A549 (cell line): ENCODE results near the gene ETFRF1. TPM values are rescaled to one million over a fixed set of nuclear protein-coding genes. Genes with fewer than 3 reads are reported as not detected.

ENCODE experiments used
- ATAC-seq, 2 experiments: fragments of 200-7000 bp in 1 of 2; fragments of >200 bp in 1 of 2; cut with Nextera tagmentation in 1 of 2; cut with Tn5 transposase in 1 of 2; 3 replicates each; pipeline versions ENCODE4 v1.8.0 to v1.9.1; 2018 to 2020; ENCODE audit warnings: mild to moderate bottlenecking in 1 of 2, moderate library complexity in 1 of 2
- CTCF ChIA-PET: fragments of 300-600 bp; sonication (Branson Sonifier 250); formaldehyde crosslinking; extraction: SDS; loops from one replicate; lab custom pipeline; 2021; ENCODE audit warnings: antibody characterized with exemption, inconsistent platforms; lab: Yijun Ruan, JAX
- POLR2A ChIA-PET: fragments of 350-600 bp; formaldehyde crosslinking; extraction: SDS; loops from one replicate; lab custom pipeline; 2021; ENCODE audit warnings: antibody characterized with exemption, inconsistent platforms; lab: Yijun Ruan, JAX
- DNase-seq, 2 experiments: peaks; one replicate each; pipeline versions ENCODE4 v3.0.0 to v3.0.0-alpha.2; 2011 to 2016; ENCODE audit warnings: low read depth in 1 of 2, low spot score in 1 of 2
- FAIRE-seq: peaks from 2 replicates; lab custom pipeline; 2011; peaks lifted over from hg19 to GRCh38; lab: Jason Lieb, UNC
- H3K27ac ChIP-seq, 2 experiments: fragments of >200 bp; sonication (Bioruptor Twin); formaldehyde crosslinking; 3 replicates each; pipeline ENCODE4 v1.5.1; 2016 to 2017
- H3K4me1 ChIP-seq: fragments of >200 bp; sonication (Bioruptor Twin); formaldehyde crosslinking; 3 replicates; pipeline ENCODE4 v1.6.1; 2016
- H3K4me2 ChIP-seq: fragments of >200 bp; sonication (Bioruptor Twin); formaldehyde crosslinking; 3 replicates; pipeline ENCODE4 v1.6.1; 2016
- H3K4me3 ChIP-seq: fragments of >200 bp; sonication (Bioruptor Twin); formaldehyde crosslinking; 3 replicates; pipeline ENCODE4 v1.5.1; 2016
- H3K9me3 ChIP-seq: fragments of >200 bp; sonication (Bioruptor Twin); formaldehyde crosslinking; 3 replicates; pipeline ENCODE4 v1.6.1; 2016
- BHLHE40 ChIP-seq: IDR thresholded peaks from 2 replicates; pipeline ENCODE4 v1.6.1; 2012; ENCODE audit warnings: low read depth, low read length, inconsistent platforms
- CTCF ChIP-seq: fragments of >200 bp; sonication (Bioruptor Twin); formaldehyde crosslinking; IDR thresholded peaks from 3 replicates; pipeline ENCODE4 v1.5.1; 2016
- ELK1 ChIP-seq: fragments of 150-350 bp; IDR thresholded peaks from 2 replicates; pipeline ENCODE4 v1.6.1; 2014; ENCODE audit warnings: low read depth, mild to moderate bottlenecking, low read length
- GATA3 ChIP-seq: IDR thresholded peaks from 2 replicates; pipeline ENCODE4 v1.6.1; 2012; ENCODE audit warnings: borderline replicate concordance
- JUN ChIP-seq, 2 experiments: fragments of >200 bp; sonication (Bioruptor Twin); formaldehyde crosslinking; IDR thresholded peaks; 2 replicates in 1 of 2; 3 replicates in 1 of 2; pipeline ENCODE4 v1.6.1; 2016 to 2017
- MAFK ChIP-seq: fragments of 450-650 bp; IDR thresholded peaks from 2 replicates; pipeline ENCODE4 v1.6.1; 2014; ENCODE audit not compliant: partially characterized antibody
- POLR2A ChIP-seq: IDR thresholded peaks from 2 replicates; pipeline ENCODE4 v1.6.1; 2012; ENCODE audit warnings: mild to moderate bottlenecking, low read length
- RAD21 ChIP-seq, 2 experiments: fragments of >200 bp in 1 of 2; sonication (Bioruptor Twin) in 1 of 2; formaldehyde crosslinking in 1 of 2; IDR thresholded peaks in 1 of 2; conservative IDR thresholded peaks in 1 of 2; 2 replicates in 1 of 2; 3 replicates in 1 of 2; pipeline ENCODE4 v1.6.1; 2012 to 2018; ENCODE audit warnings: inconsistent platforms in 1 of 2
- RARB ChIP-seq: fragments of 250-450 bp; sonication (Bioruptor Pico); IDR thresholded peaks from 2 replicates; pipeline ENCODE4 v1.8.0; 2021; ENCODE audit warnings: mild to moderate bottlenecking, moderate library complexity
- SMC3 ChIP-seq: fragments of >200 bp; sonication (Bioruptor Twin); formaldehyde crosslinking; IDR thresholded peaks from 3 replicates; pipeline ENCODE4 v1.6.1; 2018; ENCODE audit warnings: inconsistent platforms
- TP53 ChIP-seq: fragments of 250-450 bp; sonication (Bioruptor Pico); IDR thresholded peaks from 2 replicates; pipeline ENCODE4 v1.5.0; 2021; ENCODE audit warnings: mild to moderate bottlenecking, moderate library complexity
- ZC3H11A ChIP-seq: fragments of 450-650 bp; IDR thresholded peaks from 2 replicates; pipeline ENCODE4 v1.6.1; 2014; ENCODE audit warnings: antibody characterized with exemption, mild to moderate bottlenecking
- WGBS: methylation state at CpG from one replicate; pipeline ENCODE4 v1.1.6; 2017; ENCODE audit errors: missing lambda C conversion rate; 5-methylcytosine and 5-hydroxymethylcytosine counted together
- polyA plus RNA-seq, 4 experiments: library from polyadenylated mRNA; depleted of rRNA in 3 of 4; stranded (reverse); fragments of >200 nt; fragmentation: RNase III in 1 of 4; extraction: RNeasy Plus Mini Kit Qiagen cat#74134 plus additional on column Dnase treatment in 1 of 4; gene quantifications; 2 replicates in 3 of 4; 3 replicates in 1 of 4; pipeline ENCODE4 v1.2.3, GENCODE V29; 2011 to 2017

Gene ETFRF1
- polyA plus RNA-seq, 2 of the 4 experiments (the other 2 are of a cell fraction), result 11.5 to 23.6 TPM

DNA sequence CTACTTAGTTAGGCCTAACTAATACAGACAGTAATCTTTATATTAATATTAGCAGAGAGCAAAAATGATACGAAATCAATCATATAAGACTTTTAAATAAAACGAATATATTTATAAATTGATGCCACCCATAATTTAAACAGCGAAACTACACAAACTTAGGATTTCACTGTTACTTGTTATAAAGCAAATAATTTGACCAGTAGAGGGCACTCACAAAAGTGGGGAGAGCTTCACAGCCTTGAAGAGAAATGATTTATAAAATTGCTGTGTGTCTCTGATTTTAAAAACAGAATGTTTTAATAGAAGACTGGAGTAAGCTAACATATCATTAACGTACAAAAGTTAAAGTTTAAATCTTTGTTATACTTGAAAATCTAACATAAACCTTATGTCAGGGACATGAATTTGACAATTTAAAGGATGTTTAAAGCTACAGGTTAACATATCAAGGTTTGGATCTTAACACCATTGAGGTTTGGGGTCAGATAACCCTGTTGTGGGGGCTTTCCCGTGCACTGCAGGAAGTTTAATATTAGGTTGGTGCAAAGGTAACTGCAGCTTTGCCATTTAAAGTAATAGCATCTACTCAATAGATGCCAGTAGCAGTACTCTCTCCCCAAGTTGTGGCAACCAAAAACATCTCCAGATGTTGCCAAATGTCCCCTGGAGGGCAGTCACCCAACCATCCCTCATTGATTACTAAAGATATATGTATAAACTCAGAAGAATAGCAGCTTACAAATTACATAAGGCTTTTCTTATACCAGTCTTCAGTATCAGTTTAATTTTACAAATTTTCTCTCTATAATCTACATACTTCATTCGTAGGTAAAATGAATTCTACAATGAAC is 46.4 kb downstream of the ETFRF1 start:
- peak overlapping the region in 1 of 2 experiments; percentile 50; a peak in 1 of 6 replicates for H3K27ac ChIP-seq
- 29% methylated on average over 6 of the region's 6 CpGs for WGBS
- no peaks in the 10 kb centered on the region for H3K9me3 ChIP-seq
- H3K4me1 ChIP-seq, result peaks cover 34% of the 10 kb centered on the region
- DNase-seq (peak in 1 of 2 experiments; percentile 64), FAIRE-seq (peak; percentile 65), ATAC-seq (peak; percentile 64 to 84; a peak in 3 of 6 replicates)
- ChIA-PET CTCF (interaction anchor here (0.6 to 1.9 kb wide), 24 partner anchors 8 to 226 kb away, joined by 3 to 7 read pairs (median 4); partner anchors contain the start of gene KRAS), POLR2A (interaction anchor here (1.2 to 2.0 kb wide), 2 partner anchors 9 to 46 kb away, joined by 4 to 12 read pairs; partner anchors contain the start of genes DNAI7, ETFRF1 and KRAS)
- TF ChIP-seq BHLHE40 (no peak), RAD21 (conservative IDR thresholded peaks at IDR 0.05 in 1 of 2, IDR thresholded peaks at IDR 0.05 in 1 of 2) (peak; percentile 53 to 67), POLR2A (no peak), ELK1 (no peak), GATA3 (no peak), CTCF (peak; percentile 77), SMC3 (peak; percentile 70)
- no peak overlapping the region for H3K4me3 ChIP-seq
- H3K4me2 ChIP-seq, result no peak overlapping the region; the same call in 2 of the 3 replicates

DNA sequence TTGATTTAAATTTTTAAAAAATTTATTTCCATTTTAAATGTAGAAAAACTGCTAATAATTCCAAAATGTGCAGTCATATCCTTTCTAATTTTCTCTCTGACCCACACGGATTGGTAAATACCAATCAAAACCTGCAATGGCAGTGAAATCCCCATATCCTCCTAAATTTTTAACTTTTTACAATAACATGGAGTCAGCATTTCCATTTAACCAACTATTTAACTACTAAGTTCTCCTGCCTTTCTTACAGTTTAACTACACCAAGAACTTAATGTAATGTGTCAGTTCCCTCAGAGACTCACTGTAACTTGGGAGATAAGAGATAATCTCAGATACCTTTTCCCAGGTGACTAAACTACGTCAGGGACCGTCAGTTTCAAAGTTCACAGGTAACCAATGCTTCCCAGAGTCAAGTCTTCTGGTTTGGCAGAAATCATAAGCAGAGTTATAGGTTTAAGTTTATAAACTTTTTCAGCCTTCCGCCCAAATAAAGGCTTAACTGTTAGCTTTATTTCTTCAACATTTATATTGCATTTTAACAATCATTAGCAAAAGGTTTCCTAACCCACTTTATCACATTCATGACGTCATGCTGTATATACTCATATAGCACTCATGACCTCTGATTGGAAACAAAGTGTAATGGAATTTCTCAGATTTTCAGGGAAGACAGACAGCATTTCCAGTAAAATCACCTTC is 48.1 kb downstream of the ETFRF1 start:
- Histone ChIP-seq H3K4me3 (no peak overlapping the region), H3K9me3 (no peaks in the 10 kb centered on the region), H3K4me2 (peak overlapping the region; percentile 23), H3K27ac (peak overlapping the region in 1 of 2 experiments; percentile 10; a peak in 1 of 6 replicates), H3K4me1 (peaks cover 31% of the 10 kb centered on the region)
- no peak for DNase-seq
- no peak for ATAC-seq
- WGBS, result 72% methylated on average over 5 of the region's 5 CpGs
- ChIA-PET POLR2A (no interaction called here), CTCF (no interaction called here)
- no peak for TF ChIP-seq ZC3H11A
- peak; percentile 52 for TF ChIP-seq MAFK
- FAIRE-seq, result no peak

DNA sequence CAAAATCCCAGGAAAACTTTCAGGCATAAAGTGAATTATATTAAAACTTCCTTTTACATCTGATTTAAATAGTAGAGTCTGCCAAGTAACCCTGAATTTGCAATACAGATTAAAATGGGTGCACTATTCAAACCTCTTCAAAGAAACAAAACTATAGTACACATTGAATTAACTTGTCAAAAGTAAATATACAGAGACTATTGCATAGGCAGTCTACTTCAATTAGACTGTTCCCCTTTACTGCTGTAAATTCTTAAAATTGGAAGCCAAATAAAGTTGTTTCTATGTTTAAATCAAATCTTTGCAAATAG is 48.6 kb downstream of the ETFRF1 start:
- CTCF ChIA-PET, result no interaction called here
- H3K4me1 ChIP-seq, result peaks cover 31% of the 10 kb centered on the region
- POLR2A ChIA-PET, result no interaction called here
- no peak overlapping the region for H3K27ac ChIP-seq
- peak overlapping the region; percentile 23; the same call in 2 of the 3 replicates for H3K4me2 ChIP-seq
- TF ChIP-seq RARB (CRISPR knock-in tag) (no peak), BHLHE40 (no peak), TP53 (no peak)
- TF ChIP-seq, all 56 proteins: peak for 0
- ATAC-seq (no peak), FAIRE-seq (no peak), DNase-seq (no peak)
- H3K4me3 ChIP-seq, result no peak overlapping the region
- no peaks in the 10 kb centered on the region for H3K9me3 ChIP-seq

DNA sequence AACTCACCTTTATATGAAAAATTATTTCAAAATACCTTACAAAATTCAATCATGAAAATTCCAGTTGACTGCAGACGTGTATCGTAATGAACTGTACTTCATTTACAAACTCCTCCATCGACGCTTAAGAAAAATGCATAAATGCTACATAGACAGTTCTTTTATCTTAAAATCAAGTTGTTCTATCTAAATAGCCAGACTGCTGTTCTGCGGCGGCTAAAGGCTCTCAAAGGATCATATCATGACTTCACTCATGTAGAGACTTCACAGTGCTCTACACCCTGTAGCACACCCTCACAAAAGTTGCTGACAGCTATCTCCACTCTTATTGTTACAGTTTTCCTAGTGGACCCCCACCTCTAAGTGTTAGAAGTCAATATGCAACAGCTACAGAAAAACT is 50.5 kb downstream of the ETFRF1 start:
- Histone ChIP-seq H3K4me2 (no peak overlapping the region), H3K4me1 (peaks cover 37% of the 10 kb centered on the region), H3K27ac (no peak overlapping the region), H3K9me3 (no peaks in the 10 kb centered on the region), H3K4me3 (no peak overlapping the region)
- POLR2A ChIA-PET, result no interaction called here
- DNase-seq, result no peak
- ATAC-seq, result no peak
- no peak for FAIRE-seq
- peak; percentile 19 for TF ChIP-seq MAFK
- no peak for TF ChIP-seq JUN (IDR thresholded peaks at IDR 0.05)
- 92% methylated on average over 6 of the region's 6 CpGs for WGBS
- CTCF ChIA-PET, result no interaction called here
